SK-N-SH (cell line): Measurements from ENCODE around the gene RYR3. TPM values are rescaled to one million over a fixed set of nuclear protein-coding genes. Genes with fewer than 3 reads are reported as not detected.
A peak's percentile ranks its signal among the peaks of the same experiment; 100 is the strongest.

ENCODE experiments used
- CTCF ChIA-PET: fragments of 300-600, 350-600 bp; formaldehyde crosslinking; extraction: SDS; loops from one replicate; lab custom pipeline; 2021; lab: Yijun Ruan, JAX
- POLR2A ChIA-PET: fragments of 350-600 bp; sonication (Branson Sonifier 250); formaldehyde crosslinking; extraction: SDS; loops from one replicate; lab custom pipeline; 2020; ENCODE audit warnings: antibody characterized with exemption, inconsistent platforms; lab: Yijun Ruan, JAX
- DNase-seq: peaks from one replicate; pipeline ENCODE4 v3.0.0; 2012
- H2AFZ ChIP-seq: fragments of 200-600 bp; sonication (generic); 2 replicates; pipeline ENCODE4 v1.8.1; 2016; ENCODE audit warnings: antibody characterized with exemption, mild to moderate bottlenecking, low read depth
- H3F3A ChIP-seq: fragments of 200-600 bp; sonication (generic); replicated peaks from 2 replicates; pipeline ENCODE3; 2016; ENCODE audit warnings: antibody characterized with exemption, mild to moderate bottlenecking; ENCODE audit not compliant: insufficient read depth
- H3K27ac ChIP-seq, 2 experiments: fragments of 200-500 bp in 1 of 2; fragments of 200-600 bp in 1 of 2; sonication (Bioruptor generic) in 1 of 2; sonication (generic), shearing (Covaris generic) in 1 of 2; 2 replicates each; pipeline versions ENCODE4 v1.5.1 to v1.6.1; 2014 to 2016; ENCODE audit warnings: low read depth in 2 of 2, inconsistent platforms in 1 of 2, low read length in 1 of 2, mild to moderate bottlenecking in 1 of 2, mixed read lengths in 1 of 2
- H3K27me3 ChIP-seq: fragments of 200-600 bp; sonication (generic), shearing (Covaris generic); 2 replicates; pipeline ENCODE4 v1.6.1; 2016; ENCODE audit warnings: mixed run types; ENCODE audit not compliant: insufficient read depth
- H3K36me3 ChIP-seq, 2 experiments: fragments of 200-500 bp in 1 of 2; fragments of 200-600 bp in 1 of 2; sonication (Bioruptor generic) in 1 of 2; sonication (generic) in 1 of 2; replicated peaks in 1 of 2; 2 replicates each; pipeline versions ENCODE3 to v1.5.1; 2014 to 2016; ENCODE audit warnings: low read length in 1 of 2, mild to moderate bottlenecking in 1 of 2; ENCODE audit not compliant: insufficient read depth in 2 of 2, control insufficient read depth in 1 of 2
- H3K4me1 ChIP-seq, 2 experiments: fragments of 200-500 bp in 1 of 2; fragments of 200-600 bp in 1 of 2; sonication (Bioruptor generic) in 1 of 2; sonication (generic), shearing (Covaris generic) in 1 of 2; 2 replicates each; pipeline versions ENCODE4 v1.5.1 to v1.6.1; 2014 to 2016; ENCODE audit warnings: low read depth in 1 of 2, low read length in 1 of 2, mixed run types in 1 of 2; ENCODE audit not compliant: insufficient read depth in 2 of 2, control insufficient read depth in 1 of 2
- H3K4me2 ChIP-seq: fragments of 200-600 bp; sonication (generic), shearing (Covaris generic); 2 replicates; pipeline ENCODE4 v1.6.1; 2017; ENCODE audit warnings: mixed run types
- H3K4me3 ChIP-seq, 2 experiments: fragments of 200-500 bp in 1 of 2; fragments of 200-600 bp in 1 of 2; sonication (Bioruptor generic) in 1 of 2; sonication (generic), shearing (Covaris generic) in 1 of 2; 2 replicates each; pipeline versions ENCODE4 v1.5.1 to v1.8.1; 2014 to 2016; ENCODE audit warnings: low read depth in 2 of 2, inconsistent platforms in 1 of 2, low read length in 1 of 2, mild to moderate bottlenecking in 1 of 2, mixed read lengths in 1 of 2, moderate library complexity in 1 of 2
- H3K79me2 ChIP-seq: fragments of 200-600 bp; sonication (generic); 2 replicates; pipeline ENCODE4 v1.8.1; 2017; ENCODE audit warnings: mild to moderate bottlenecking; ENCODE audit not compliant: insufficient read depth
- H3K9ac ChIP-seq: fragments of 200-600 bp; sonication (generic); 2 replicates; pipeline ENCODE4 v1.6.1; 2017; ENCODE audit warnings: mixed run types
- H3K9me2 ChIP-seq: fragments of 200-600 bp; sonication (generic); 2 replicates; pipeline ENCODE4 v1.6.1; 2017; ENCODE audit warnings: mixed run types
- H3K9me3 ChIP-seq: fragments of 200-600 bp; sonication (generic); 2 replicates; pipeline ENCODE4 v1.6.1; 2017; ENCODE audit warnings: mixed run types, mild to moderate bottlenecking, moderate library complexity
- H4K20me1 ChIP-seq: fragments of 200-600 bp; sonication (generic); 2 replicates; pipeline ENCODE4 v1.6.1; 2017; ENCODE audit warnings: mild to moderate bottlenecking, mixed run types; ENCODE audit not compliant: insufficient read depth
- CHD2 ChIP-seq: fragments of 150-350 bp; IDR thresholded peaks from 2 replicates; pipeline ENCODE4 v1.6.1; 2018; ENCODE audit warnings: low read length; ENCODE audit not compliant: partially characterized antibody
- CTCF ChIP-seq: fragments of 200-600 bp; sonication (generic); IDR thresholded peaks from 2 replicates; pipeline ENCODE4 v1.6.1; 2017; ENCODE audit warnings: antibody characterized with exemption, mild to moderate bottlenecking, moderate library complexity
- ELF1 ChIP-seq: IDR thresholded peaks from 2 replicates; pipeline ENCODE4 v1.4.0; 2012
- EP300 ChIP-seq, 2 experiments: IDR thresholded peaks; 2 replicates each; pipeline versions ENCODE4 v1.4.0 to v1.6.1; 2012; ENCODE audit warnings: borderline replicate concordance in 1 of 2, low read depth in 1 of 2, low read length in 1 of 2
- EZH2phosphoT487 ChIP-seq: fragments of 200-600 bp; sonication (generic); IDR thresholded peaks from 2 replicates; pipeline ENCODE4 v1.6.1; 2017; ENCODE audit warnings: low read depth, mixed run types, mild to moderate bottlenecking, antibody characterized with exemption, moderate library complexity, borderline replicate concordance
- FOXJ3 ChIP-seq: sonication (generic); formaldehyde crosslinking; IDR thresholded peaks from 2 replicates; pipeline ENCODE4 v1.5.1; 2020; ENCODE audit warnings: mild to moderate bottlenecking, missing genetic modification reagents
- GABPA ChIP-seq: IDR thresholded peaks from 2 replicates; pipeline ENCODE4 v1.4.0; 2012; ENCODE audit warnings: low read depth, mild to moderate bottlenecking
- GATA2 ChIP-seq: sonication (generic); formaldehyde crosslinking; IDR thresholded peaks from 2 replicates; pipeline ENCODE4 v1.5.0; 2020; ENCODE audit warnings: mild to moderate bottlenecking, missing genetic modification reagents
- IRF3 ChIP-seq: fragments of 150-350 bp; IDR thresholded peaks from 2 replicates; pipeline ENCODE4 v1.6.1; 2016; ENCODE audit warnings: mild to moderate bottlenecking, low read depth, low read length
- JUND ChIP-seq: IDR thresholded peaks from 2 replicates; pipeline ENCODE4 v1.4.0; 2012
- MEF2A ChIP-seq: IDR thresholded peaks from 2 replicates; pipeline ENCODE4 v1.4.0; 2012; ENCODE audit warnings: low read depth, borderline replicate concordance
- MXI1 ChIP-seq: IDR thresholded peaks from 2 replicates; pipeline ENCODE4 v1.6.1; 2012; ENCODE audit warnings: mild to moderate bottlenecking, low read depth, low read length, improper control_type of control experiment
- NFIC ChIP-seq: IDR thresholded peaks from 2 replicates; pipeline ENCODE4 v1.4.0; 2012; ENCODE audit warnings: borderline replicate concordance
- PBX3 ChIP-seq: IDR thresholded peaks from 2 replicates; pipeline ENCODE4; 2012
- RCOR1 ChIP-seq: fragments of 150-350 bp; IDR thresholded peaks from 2 replicates; pipeline ENCODE4 v1.6.1; 2017; ENCODE audit warnings: antibody characterized with exemption, low read length
- REST ChIP-seq: IDR thresholded peaks from 2 replicates; pipeline ENCODE4 v1.6.1; 2012; ENCODE audit warnings: mild to moderate bottlenecking, low read depth, low read length, moderate library complexity
- SIN3A ChIP-seq: IDR thresholded peaks from 2 replicates; pipeline ENCODE4 v1.6.1; 2012; ENCODE audit warnings: low read depth, mild to moderate bottlenecking, low read length, moderate library complexity, borderline replicate concordance
- SMC3 ChIP-seq: IDR thresholded peaks from 2 replicates; pipeline ENCODE4 v1.6.1; 2012; ENCODE audit warnings: low read depth, low read length, improper control_type of control experiment
- TAF1 ChIP-seq: IDR thresholded peaks from 2 replicates; pipeline ENCODE4 v1.6.1; 2012; ENCODE audit warnings: low read depth, mild to moderate bottlenecking, low read length, moderate library complexity, borderline replicate concordance
- TCF12 ChIP-seq: IDR thresholded peaks from 2 replicates; pipeline ENCODE4 v1.4.0; 2012
- TEAD4 ChIP-seq: IDR thresholded peaks from 2 replicates; pipeline ENCODE4 v1.4.0; 2012; ENCODE audit warnings: mild to moderate bottlenecking, borderline replicate concordance; ENCODE audit not compliant: insufficient read depth
- USF2 ChIP-seq: fragments of 150-350 bp; IDR thresholded peaks from 2 replicates; pipeline ENCODE4 v1.6.1; 2017; ENCODE audit warnings: antibody characterized with exemption, low read length, low read depth, borderline replicate concordance
- YY1 ChIP-seq: IDR thresholded peaks from 2 replicates; pipeline ENCODE4 v1.4.0; 2012; ENCODE audit warnings: low read depth, mild to moderate bottlenecking
- ZBTB33 ChIP-seq: IDR thresholded peaks from 2 replicates; pipeline ENCODE4 v1.4.0; 2012; ENCODE audit warnings: low read depth, borderline replicate concordance
- WGBS: methylation state at CpG from one replicate; pipeline ENCODE4 v1.1.6; 2017; ENCODE audit warnings: low lambda C conversion rate; 5-methylcytosine and 5-hydroxymethylcytosine counted together
- polyA plus RNA-seq, 3 experiments: library from polyadenylated mRNA; depleted of rRNA; stranded (reverse); fragments of >200 nt; gene quantifications; 2 replicates each; pipeline ENCODE4 v1.2.3, GENCODE V29; 2012

Gene RYR3
- polyA plus RNA-seq, 1 of the 3 experiments (the other 2 are of a cell fraction), result 0.02 TPM

- Histone ChIP-seq H3K27ac (no peak overlapping the region), H3K4me3 (no peak overlapping the region), H3K4me2 (0 out of 2 replicates have a peak overlapping the region, but pooled peaks have one; percentile 9), H3K36me3 (no peaks in the 10 kb centered on the region), H3F3A (peaks cover 4% of the 10 kb centered on the region), H3K9me2 (no peaks in the 10 kb centered on the region), H3K4me1 (peaks cover 0 to 5% of the 10 kb centered on the region in 2 experiments; a peak in 1 of 4 replicates), H3K9ac (no peak overlapping the region), H3K79me2 (no peaks in the 10 kb centered on the region), H3K27me3 (no peaks in the 10 kb centered on the region), H2AFZ (no peak overlapping the region), H3K9me3 (no peaks in the 10 kb centered on the region), H4K20me1 (no peaks in the 10 kb centered on the region)
- POLR2A ChIA-PET, result no interaction called here
- DNase-seq, result no peak
- 21% methylated on average over 8 of the region's 8 CpGs for WGBS
- CTCF ChIA-PET, result no interaction called here
- TF ChIP-seq REST, result no peak
- TF ChIP-seq ZBTB33, result peak; percentile 29; the same call in 1 of the 2 replicates
- no peak for TF ChIP-seq EZH2phosphoT487
- peak in 1 of 2 experiments; percentile 53; a peak in 1 of 4 replicates for TF ChIP-seq EP300 (IDR thresholded peaks at IDR 0.05; ENCODE audit: borderline replicate concordance in 1 of 2, low read depth in 1 of 2, low read length in 1 of 2)
- no peak for TF ChIP-seq MXI1
- no peak for TF ChIP-seq TEAD4
- no peak for TF ChIP-seq SMC3
- no peak for TF ChIP-seq CHD2
- no peak for TF ChIP-seq IRF3
- no peak for TF ChIP-seq GATA2 (CRISPR knock-in tag)
- no peak for TF ChIP-seq MEF2A
- peak; percentile 93 for TF ChIP-seq NFIC
- TF ChIP-seq ELF1, result no peak
- no peak for TF ChIP-seq USF2
- no peak for TF ChIP-seq CTCF
- TF ChIP-seq JUND, result peak; percentile 92
- no peak for TF ChIP-seq FOXJ3 (CRISPR knock-in tag)
- no peak for TF ChIP-seq YY1
- TF ChIP-seq TCF12, result peak; percentile 73
- TF ChIP-seq TAF1, result no peak
- TF ChIP-seq RCOR1, result no peak
- no peak for TF ChIP-seq SIN3A
- no peak for TF ChIP-seq GABPA
- peak; percentile 92 for TF ChIP-seq PBX3
These were observed 274.0 kb downstream of the RYR3 start for GRCh38 chr15:33584797-33585196.
